Activated CD4-positive, CD25-positive, alpha-beta regulatory T cell treated with anti-CD3 and anti-CD28 coated beads, Interleukin-2, amount 50 U/mL, for 16 hours (primary cell): ENCODE results near the gene STAT3.
"Not testable (repeated sequence)": the region's sequence is repeated elsewhere in the genome, so short reads cannot be mapped to it uniquely, and the experiment has no call there.

Experiments
- DNase-seq: peaks from one replicate; pipeline ENCODE4 v3.0.0-alpha.2; 2020; ENCODE audit warnings: low read depth, low spot score

The STAT3 gene

GRCh38 chr17:42299361-42299760 lies 88.9 kb downstream of the STAT3 start:
- not testable (repeated sequence) for DNase-seq

GRCh38 chr17:42297775-42298174 lies 90.5 kb downstream of the STAT3 start:
- not testable (repeated sequence) for DNase-seq

GRCh38 chr17:42296012-42296411 lies 92.2 kb downstream of the STAT3 start:
- DNase-seq, result no peak

GRCh38 chr17:42294469-42295398 lies 93.5 kb downstream of the STAT3 start:
- DNase-seq, result no peak

GRCh38 chr17:42291129-42291528 lies 97.1 kb downstream of the STAT3 start:
- no peak for DNase-seq

GRCh38 chr17:42290577-42290976 lies 97.7 kb downstream of the STAT3 start:
- DNase-seq, result no peak

- peak; percentile 29 for DNase-seq
Measured at GRCh38 chr17:42289611-42290181, 98.5 kb downstream of the STAT3 start.

- peak; percentile 25 for DNase-seq
Measured at GRCh38 chr17:42288803-42289610, 99.2 kb downstream of the STAT3 start.

- peak; percentile 31 for DNase-seq
Measured at GRCh38 chr17:42287977-42288802, 100.1 kb downstream of the STAT3 start, which contains the start of gene STAT5A. Gene STAT5A, plus strand, starts transcription at chr17:42288498. Its CDS starts 914 bp downstream, at chr17:42289412.

GRCh38 chr17:42287305-42287976 lies 100.8 kb downstream of the STAT3 start:
- no peak for DNase-seq

- DNase-seq, result no peak
Measured at GRCh38 chr17:42286411-42287221, 101.6 kb downstream of the STAT3 start.

- DNase-seq, result no peak
Measured at GRCh38 chr17:42285346-42286050, 102.7 kb downstream of the STAT3 start.

- DNase-seq, result no peak
Measured at GRCh38 chr17:42284566-42284965, 103.7 kb downstream of the STAT3 start.

- DNase-seq, result no peak
Measured at GRCh38 chr17:42284024-42284369, 104.2 kb downstream of the STAT3 start.

- no peak for DNase-seq
Measured at GRCh38 chr17:42283241-42284023, 104.8 kb downstream of the STAT3 start.

GRCh38 chr17:42282478-42283080 lies 105.7 kb downstream of the STAT3 start:
- no peak for DNase-seq

- DNase-seq, result no peak
Measured at GRCh38 chr17:42281571-42282096, 106.6 kb downstream of the STAT3 start.
